Natural killer cell treated with Interleukin-12 subunit alpha and Interleukin-12 subunit beta and Interleukin-15 and Interleukin-18, amount 100 ng/mL, for 72 hours (primary cell): ENCODE measurements around the gene POU2AF3. TPM values are rescaled to one million over a fixed set of nuclear protein-coding genes. Genes with fewer than 3 reads are reported as not detected.
A peak's percentile ranks its signal among the peaks of the same experiment; 100 is the strongest.
"Not testable (repeated sequence)": the region's sequence is repeated elsewhere in the genome, so short reads cannot be mapped to it uniquely, and the experiment has no call there.

ENCODE experiments used
- ATAC-seq, 2 donors: fragments of 150-1000 bp; cut with Tn5 transposase in 1 of 2; sonication (Bioruptor Pico), chemical (Tn5 transposase) in 1 of 2; 2 replicates each; pipeline ENCODE4 v1.10.0; 2021
- DNase-seq: peaks from one replicate; pipeline ENCODE4 v3.0.0; 2022; ENCODE audit warnings: low spot score
- H3K27ac Mint-ChIP-seq, 2 donors: 1 replicate in 1 of 2; 2 replicates in 1 of 2; pipeline ENCODE4 v1.8.0; 2022; ENCODE audit warnings: mixed read lengths in 2 of 2, mild to moderate bottlenecking in 1 of 2, moderate library complexity in 1 of 2
- H3K27me3 Mint-ChIP-seq, 2 donors: 1 replicate in 1 of 2; 2 replicates in 1 of 2; pipeline ENCODE4 v1.8.0; 2022; ENCODE audit warnings: mixed read lengths in 2 of 2
- H3K36me3 Mint-ChIP-seq: one replicate; pipeline ENCODE4 v1.8.0; 2022; ENCODE audit warnings: mixed read lengths
- H3K4me1 Mint-ChIP-seq, 2 donors: 1 replicate in 1 of 2; 2 replicates in 1 of 2; pipeline ENCODE4 v1.8.0; 2022; ENCODE audit warnings: low read depth in 2 of 2, mixed read lengths in 2 of 2, mild to moderate bottlenecking in 1 of 2
- H3K4me3 Mint-ChIP-seq: one replicate; pipeline ENCODE4 v1.8.0; 2022; ENCODE audit warnings: mixed read lengths
- H3K9me3 Mint-ChIP-seq: 2 replicates; pipeline ENCODE4 v1.8.0; 2022; ENCODE audit warnings: mixed read lengths
- total RNA-seq, 2 donors: library from RNA; stranded (reverse); gene quantifications; one replicate each; pipeline ENCODE4 v1.2.3, GENCODE V29; 2022

The POU2AF3 gene
- total RNA-seq, 2 donors from 2014 or later = not detected

GRCh38 chr11:111306321-111306720, 8.0 kb downstream of the POU2AF3 start:
- H3K27ac Mint-ChIP-seq = no peak overlapping the region
- H3K27me3 Mint-ChIP-seq = peaks cover 16 to 43% of the 10 kb centered on the region in 2 donors
- H3K36me3 Mint-ChIP-seq = no peaks in the 10 kb centered on the region
- no peaks in the 10 kb centered on the region for H3K9me3 Mint-ChIP-seq
- H3K4me3 Mint-ChIP-seq = no peak overlapping the region
- no peak for ATAC-seq
- DNase-seq = no peak
- H3K4me1 Mint-ChIP-seq = no peaks in the 10 kb centered on the region

- Mint-ChIP-seq H3K4me3 (no peak overlapping the region), H3K36me3 (no peaks in the 10 kb centered on the region), H3K4me1 (no peaks in the 10 kb centered on the region), H3K27ac (no peak overlapping the region), H3K27me3 (peaks cover 16 to 38% of the 10 kb centered on the region in 2 donors), H3K9me3 (no peaks in the 10 kb centered on the region)
- ATAC-seq = no peak
- no peak for DNase-seq
Measured at GRCh38 chr11:111307472-111308108, 9.2 kb downstream of the POU2AF3 start.

- H3K27me3 Mint-ChIP-seq = peaks cover 16 to 32% of the 10 kb centered on the region in 2 donors
- H3K4me1 Mint-ChIP-seq = no peaks in the 10 kb centered on the region
- H3K36me3 Mint-ChIP-seq = no peaks in the 10 kb centered on the region
- no peak for DNase-seq
- no peak overlapping the region for H3K4me3 Mint-ChIP-seq
- H3K9me3 Mint-ChIP-seq = no peaks in the 10 kb centered on the region
- no peak for ATAC-seq
- H3K27ac Mint-ChIP-seq = no peak overlapping the region
Measured at GRCh38 chr11:111308140-111308539, 9.8 kb downstream of the POU2AF3 start.

- DNase-seq (no peak), ATAC-seq (no peak)
- peaks cover 1% of the 10 kb centered on the region for H3K9me3 Mint-ChIP-seq
- H3K36me3 Mint-ChIP-seq = no peaks in the 10 kb centered on the region
- peaks cover 18 to 36% of the 10 kb centered on the region in 2 donors for H3K27me3 Mint-ChIP-seq
- H3K27ac Mint-ChIP-seq = no peak overlapping the region
- no peaks in the 10 kb centered on the region for H3K4me1 Mint-ChIP-seq
- no peak overlapping the region for H3K4me3 Mint-ChIP-seq
Measured at GRCh38 chr11:111309215-111309915, 11.0 kb downstream of the POU2AF3 start.

GRCh38 chr11:111310088-111310487, 11.7 kb downstream of the POU2AF3 start:
- H3K27ac Mint-ChIP-seq = no peak overlapping the region
- no peaks in the 10 kb centered on the region for H3K4me1 Mint-ChIP-seq
- H3K9me3 Mint-ChIP-seq = peaks cover 2% of the 10 kb centered on the region
- no peak overlapping the region for H3K4me3 Mint-ChIP-seq
- peaks cover 20 to 40% of the 10 kb centered on the region in 2 donors for H3K27me3 Mint-ChIP-seq
- H3K36me3 Mint-ChIP-seq = no peaks in the 10 kb centered on the region
- peak in 1 of 2 donors; percentile 45 for ATAC-seq
- no peak for DNase-seq

- Mint-ChIP-seq H3K9me3 (peaks cover 2% of the 10 kb centered on the region), H3K4me1 (no peaks in the 10 kb centered on the region), H3K27ac (no peak overlapping the region), H3K36me3 (no peaks in the 10 kb centered on the region), H3K27me3 (peaks cover 23 to 40% of the 10 kb centered on the region in 2 donors), H3K4me3 (no peak overlapping the region)
- DNase-seq (no peak), ATAC-seq (no peak)
Measured at GRCh38 chr11:111310723-111311122, 12.4 kb downstream of the POU2AF3 start.

GRCh38 chr11:111312076-111312475, 13.7 kb downstream of the POU2AF3 start:
- ATAC-seq (no peak), DNase-seq (no peak)
- Mint-ChIP-seq H3K36me3 (no peaks in the 10 kb centered on the region), H3K4me3 (no peak overlapping the region), H3K27ac (no peak overlapping the region), H3K9me3 (peaks cover 2% of the 10 kb centered on the region), H3K27me3 (peaks cover 26 to 34% of the 10 kb centered on the region in 2 donors), H3K4me1 (no peaks in the 10 kb centered on the region)

- Mint-ChIP-seq H3K4me3 (no peak overlapping the region), H3K27ac (no peak overlapping the region), H3K9me3 (peaks cover 2% of the 10 kb centered on the region), H3K4me1 (no peaks in the 10 kb centered on the region), H3K27me3 (peaks cover 27% of the 10 kb centered on the region in 2 donors), H3K36me3 (no peaks in the 10 kb centered on the region)
- DNase-seq = no peak
- no peak for ATAC-seq
Measured at GRCh38 chr11:111319296-111319695, 20.9 kb downstream of the POU2AF3 start.

- not testable (repeated sequence) for H3K9me3 Mint-ChIP-seq, H3K4me3 Mint-ChIP-seq, H3K36me3 Mint-ChIP-seq, DNase-seq, H3K4me1 Mint-ChIP-seq, ATAC-seq, H3K27ac Mint-ChIP-seq
- H3K27me3 Mint-ChIP-seq = peaks cover 23 to 25% of the 10 kb centered on the region in 2 donors
Measured at GRCh38 chr11:111320199-111320598, 21.9 kb downstream of the POU2AF3 start.

- Mint-ChIP-seq H3K36me3 (no peaks in the 10 kb centered on the region), H3K9me3 (no peaks in the 10 kb centered on the region), H3K27me3 (peaks cover 20 to 21% of the 10 kb centered on the region in 2 donors), H3K4me1 (no peaks in the 10 kb centered on the region), H3K4me3 (no peak overlapping the region), H3K27ac (no peak overlapping the region)
- ATAC-seq (no peak), DNase-seq (no peak)
Measured at GRCh38 chr11:111320728-111321568, 22.6 kb downstream of the POU2AF3 start.

GRCh38 chr11:111322534-111322933, 24.2 kb downstream of the POU2AF3 start:
- Mint-ChIP-seq H3K27me3 (peaks cover 11 to 22% of the 10 kb centered on the region in 2 donors), H3K27ac (no peak overlapping the region), H3K4me3 (no peak overlapping the region), H3K9me3 (no peaks in the 10 kb centered on the region), H3K4me1 (no peaks in the 10 kb centered on the region), H3K36me3 (no peaks in the 10 kb centered on the region)
- ATAC-seq (no peak), DNase-seq (no peak)

GRCh38 chr11:111324277-111324720, 26.0 kb downstream of the POU2AF3 start:
- ATAC-seq (no peak), DNase-seq (no peak)
- H3K36me3 Mint-ChIP-seq = no peaks in the 10 kb centered on the region
- H3K4me1 Mint-ChIP-seq = no peaks in the 10 kb centered on the region
- no peaks in the 10 kb centered on the region for H3K9me3 Mint-ChIP-seq
- no peak overlapping the region for H3K4me3 Mint-ChIP-seq
- no peak overlapping the region for H3K27ac Mint-ChIP-seq
- H3K27me3 Mint-ChIP-seq = peaks cover 11 to 22% of the 10 kb centered on the region in 2 donors

GRCh38 chr11:111325259-111325658, 26.9 kb downstream of the POU2AF3 start:
- Mint-ChIP-seq H3K9me3 (no peaks in the 10 kb centered on the region), H3K27me3 (peaks cover 8 to 22% of the 10 kb centered on the region in 2 donors), H3K4me1 (no peaks in the 10 kb centered on the region), H3K36me3 (no peaks in the 10 kb centered on the region), H3K4me3 (no peak overlapping the region), H3K27ac (no peak overlapping the region)
- ATAC-seq (no peak), DNase-seq (no peak)

GRCh38 chr11:111326824-111327223, 28.5 kb downstream of the POU2AF3 start:
- no peak overlapping the region for H3K4me3 Mint-ChIP-seq
- H3K27me3 Mint-ChIP-seq = peaks cover 6 to 19% of the 10 kb centered on the region in 2 donors
- no peaks in the 10 kb centered on the region for H3K36me3 Mint-ChIP-seq
- no peak overlapping the region for H3K27ac Mint-ChIP-seq
- H3K4me1 Mint-ChIP-seq = no peaks in the 10 kb centered on the region
- no peak for ATAC-seq
- DNase-seq = no peak
- no peaks in the 10 kb centered on the region for H3K9me3 Mint-ChIP-seq
